ENCODE results near the gene SHOX. TPM values are rescaled to one million over a fixed set of nuclear protein-coding genes. Genes with fewer than 3 reads are reported as not detected.

The SHOX gene
- polyA plus RNA-seq, 1 of the 3 experiments (the other 2 are of a cell fraction), result not detected

DNA sequence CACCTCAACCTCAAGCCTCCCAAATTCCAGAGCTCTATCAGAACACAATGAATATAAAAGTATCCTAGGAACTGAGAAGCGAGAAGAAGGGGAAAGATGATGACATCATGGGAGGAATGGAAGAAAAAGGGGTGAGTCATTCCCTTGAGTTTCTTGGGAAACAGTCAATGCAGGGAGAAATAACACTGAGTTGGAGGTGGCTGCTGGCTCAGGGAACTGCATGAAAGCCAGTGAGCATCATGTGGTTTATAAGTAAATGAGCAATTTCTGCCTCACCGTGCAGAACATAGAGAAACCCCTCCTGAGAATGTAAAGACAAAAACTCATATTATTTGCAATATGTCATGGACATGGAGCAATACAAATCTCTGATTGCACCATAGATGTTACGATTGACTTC lies 73.3 kb downstream of the SHOX start (continued):
- TF ChIP-seq, protein P1, sequence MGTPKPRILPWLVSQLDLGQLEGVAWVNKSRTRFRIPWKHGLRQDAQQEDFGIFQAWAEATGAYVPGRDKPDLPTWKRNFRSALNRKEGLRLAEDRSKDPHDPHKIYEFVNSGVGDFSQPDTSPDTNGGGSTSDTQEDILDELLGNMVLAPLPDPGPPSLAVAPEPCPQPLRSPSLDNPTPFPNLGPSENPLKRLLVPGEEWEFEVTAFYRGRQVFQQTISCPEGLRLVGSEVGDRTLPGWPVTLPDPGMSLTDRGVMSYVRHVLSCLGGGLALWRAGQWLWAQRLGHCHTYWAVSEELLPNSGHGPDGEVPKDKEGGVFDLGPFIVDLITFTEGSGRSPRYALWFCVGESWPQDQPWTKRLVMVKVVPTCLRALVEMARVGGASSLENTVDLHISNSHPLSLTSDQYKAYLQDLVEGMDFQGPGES (IDR thresholded peaks at IDR 0.05; ENCODE audit: low read depth, low read length), result no peak
- TF ChIP-seq YY1 (IDR thresholded peaks at IDR 0.05; ENCODE audit: low read depth) (no peak), NRF1 (IDR thresholded peaks at IDR 0.05; ENCODE audit: low read depth, low read length) (no peak), MEF2A (IDR thresholded peaks at IDR 0.05; ENCODE audit: borderline replicate concordance, low read depth) (no peak), TCF12 (IDR thresholded peaks at IDR 0.05) (no peak), MXI1 (IDR thresholded peaks at IDR 0.05; ENCODE audit: low read depth, low read length) (no peak)
- TF ChIP-seq, protein P2, sequence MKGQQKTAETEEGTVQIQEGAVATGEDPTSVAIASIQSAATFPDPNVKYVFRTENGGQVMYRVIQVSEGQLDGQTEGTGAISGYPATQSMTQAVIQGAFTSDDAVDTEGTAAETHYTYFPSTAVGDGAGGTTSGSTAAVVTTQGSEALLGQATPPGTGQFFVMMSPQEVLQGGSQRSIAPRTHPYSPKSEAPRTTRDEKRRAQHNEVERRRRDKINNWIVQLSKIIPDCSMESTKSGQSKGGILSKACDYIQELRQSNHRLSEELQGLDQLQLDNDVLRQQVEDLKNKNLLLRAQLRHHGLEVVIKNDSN (IDR thresholded peaks at IDR 0.05; ENCODE audit: borderline replicate concordance, low read depth), result no peak
- TF ChIP-seq, protein P3, sequence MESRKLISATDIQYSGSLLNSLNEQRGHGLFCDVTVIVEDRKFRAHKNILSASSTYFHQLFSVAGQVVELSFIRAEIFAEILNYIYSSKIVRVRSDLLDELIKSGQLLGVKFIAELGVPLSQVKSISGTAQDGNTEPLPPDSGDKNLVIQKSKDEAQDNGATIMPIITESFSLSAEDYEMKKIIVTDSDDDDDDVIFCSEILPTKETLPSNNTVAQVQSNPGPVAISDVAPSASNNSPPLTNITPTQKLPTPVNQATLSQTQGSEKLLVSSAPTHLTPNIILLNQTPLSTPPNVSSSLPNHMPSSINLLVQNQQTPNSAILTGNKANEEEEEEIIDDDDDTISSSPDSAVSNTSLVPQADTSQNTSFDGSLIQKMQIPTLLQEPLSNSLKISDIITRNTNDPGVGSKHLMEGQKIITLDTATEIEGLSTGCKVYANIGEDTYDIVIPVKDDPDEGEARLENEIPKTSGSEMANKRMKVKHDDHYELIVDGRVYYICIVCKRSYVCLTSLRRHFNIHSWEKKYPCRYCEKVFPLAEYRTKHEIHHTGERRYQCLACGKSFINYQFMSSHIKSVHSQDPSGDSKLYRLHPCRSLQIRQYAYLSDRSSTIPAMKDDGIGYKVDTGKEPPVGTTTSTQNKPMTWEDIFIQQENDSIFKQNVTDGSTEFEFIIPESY (IDR thresholded peaks at IDR 0.05; ENCODE audit: borderline replicate concordance, low read depth), result no peak
- TF ChIP-seq, protein P4, sequence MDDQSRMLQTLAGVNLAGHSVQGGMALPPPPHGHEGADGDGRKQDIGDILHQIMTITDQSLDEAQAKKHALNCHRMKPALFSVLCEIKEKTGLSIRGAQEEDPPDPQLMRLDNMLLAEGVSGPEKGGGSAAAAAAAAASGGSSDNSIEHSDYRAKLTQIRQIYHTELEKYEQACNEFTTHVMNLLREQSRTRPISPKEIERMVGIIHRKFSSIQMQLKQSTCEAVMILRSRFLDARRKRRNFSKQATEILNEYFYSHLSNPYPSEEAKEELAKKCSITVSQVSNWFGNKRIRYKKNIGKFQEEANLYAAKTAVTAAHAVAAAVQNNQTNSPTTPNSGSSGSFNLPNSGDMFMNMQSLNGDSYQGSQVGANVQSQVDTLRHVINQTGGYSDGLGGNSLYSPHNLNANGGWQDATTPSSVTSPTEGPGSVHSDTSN (IDR thresholded peaks at IDR 0.05), result no peak

Other genes with a start within 250 kb of the SHOX start
- 18.9 and 19.4 TPM in 2 replicates for gene PPP2R3B, start 243.9 kb upstream of the SHOX start, polyA plus RNA-seq (2012; rRNA removed)

Data from SK-N-SH (cell line).